ENCODE measurements around the gene D2HGDH.

DNA sequence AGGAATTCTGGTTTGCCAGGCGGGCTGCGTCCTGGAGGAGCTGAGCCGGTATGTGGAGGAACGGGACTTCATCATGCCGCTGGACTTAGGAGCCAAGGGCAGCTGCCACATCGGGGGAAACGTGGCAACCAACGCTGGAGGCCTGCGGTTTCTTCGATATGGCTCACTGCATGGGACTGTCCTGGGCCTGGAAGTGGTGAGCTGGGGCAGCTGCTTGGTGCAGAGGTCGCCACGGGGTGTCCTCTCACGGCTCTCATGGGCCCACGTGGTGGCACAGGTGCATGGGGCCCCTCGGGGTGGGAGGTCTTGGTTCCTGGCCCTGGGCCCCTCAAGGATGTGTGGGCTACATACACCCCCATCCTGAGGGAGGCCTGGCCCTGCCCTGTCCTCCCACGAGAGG, 9.2 kb downstream of the D2HGDH start:
- TF ChIP-seq, protein P1, sequence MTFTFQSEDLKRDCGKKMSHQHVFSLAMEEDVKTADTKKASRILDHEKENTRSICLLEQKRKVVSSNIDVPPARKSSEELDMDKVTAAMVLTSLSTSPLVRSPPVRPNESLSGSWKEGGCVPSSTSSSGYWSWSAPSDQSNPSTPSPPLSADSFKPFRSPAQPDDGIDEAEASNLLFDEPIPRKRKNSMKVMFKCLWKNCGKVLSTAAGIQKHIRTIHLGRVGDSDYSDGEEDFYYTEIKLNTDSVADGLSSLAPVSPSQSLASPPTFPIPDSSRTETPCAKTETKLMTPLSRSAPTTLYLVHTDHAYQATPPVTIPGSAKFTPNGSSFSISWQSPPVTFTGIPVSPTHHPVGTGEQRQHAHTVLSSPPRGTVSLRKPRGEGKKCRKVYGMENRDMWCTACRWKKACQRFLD (CRISPR knock-in tag; IDR thresholded peaks at IDR 0.05; ENCODE audit: borderline replicate concordance) = no peak
- TF ChIP-seq CTCF (CRISPR knock-in tag; IDR thresholded peaks at IDR 0.05) (no peak), ZNF333 (CRISPR knock-in tag; IDR thresholded peaks at IDR 0.05; ENCODE audit: borderline replicate concordance) (no peak), YY1 (IDR thresholded peaks at IDR 0.05; ENCODE audit: insufficient read depth, insufficient replicate concordance, low read depth, low read length) (no peak), FOXK2 (IDR thresholded peaks at IDR 0.05) (no peak)

Measured in HepG2 (cell line).